CD4-positive, alpha-beta memory T cell (primary cell): ENCODE data around the gene ZDHHC19. TPM values are rescaled to one million over a fixed set of nuclear protein-coding genes. Genes with fewer than 3 reads are reported as not detected.
A peak's percentile ranks its signal among the peaks of the same experiment; 100 is the strongest.
"Not testable (repeated sequence)": the region's sequence is repeated elsewhere in the genome, so short reads cannot be mapped to it uniquely, and the experiment has no call there.

Source experiments
- CTCF ChIA-PET: fragments of 350-600 bp; sonication (Branson Sonifier 250); formaldehyde crosslinking; loops from one replicate; lab custom pipeline; 2021; ENCODE audit warnings: inconsistent platforms; ENCODE audit not compliant: partially characterized antibody; lab: Charles Lee
- POLR2A ChIA-PET: fragments of 350-600 bp; sonication (Branson Sonifier 250); formaldehyde crosslinking; loops from one replicate; lab custom pipeline; 2021; ENCODE audit not compliant: partially characterized antibody; lab: Charles Lee
- DNase-seq, 5 donors: peaks; one replicate each; pipeline versions ENCODE4 v3.0.0 to v3.0.0-alpha.2; 2020 to 2022; ENCODE audit warnings: mixed read lengths in 1 of 5
- H3K27ac ChIP-seq: one replicate; pipeline ENCODE4 v1.7.0; 2013; ENCODE audit warnings: low read depth, low read length
- H3K27me3 ChIP-seq: 2 replicates; pipeline ENCODE4 v1.7.0; 2013; ENCODE audit warnings: mild to moderate bottlenecking, low read length, moderate library complexity; ENCODE audit not compliant: insufficient read depth
- H3K36me3 ChIP-seq: 2 replicates; pipeline ENCODE4 v1.7.0; 2013; ENCODE audit warnings: mild to moderate bottlenecking, low read length, moderate library complexity; ENCODE audit not compliant: insufficient read depth
- H3K4me1 ChIP-seq: 2 replicates; pipeline ENCODE4 v1.7.0; 2013; ENCODE audit warnings: mild to moderate bottlenecking, low read length, moderate library complexity; ENCODE audit not compliant: insufficient read depth
- H3K4me3 ChIP-seq, 2 donors: one replicate each; pipeline ENCODE4 v1.7.0; 2013; ENCODE audit warnings: low read length in 2 of 2, mild to moderate bottlenecking in 1 of 2
- H3K9me3 ChIP-seq, 2 donors: one replicate each; pipeline ENCODE4 v1.7.0; 2013; ENCODE audit warnings: low read length in 2 of 2, control low read depth in 1 of 2; ENCODE audit not compliant: control insufficient read depth in 1 of 2
- H3K27ac Mint-ChIP-seq, 7 donors: one replicate each; pipeline ENCODE4 v1.8.0; 2020 to 2021; ENCODE audit warnings: mixed read lengths in 7 of 7, mild to moderate bottlenecking in 6 of 7, inconsistent platforms in 3 of 7, moderate library complexity in 3 of 7
- H3K27me3 Mint-ChIP-seq, 2 donors: one replicate each; pipeline ENCODE4 v1.8.0; 2020 to 2021; ENCODE audit warnings: mixed read lengths in 2 of 2
- H3K36me3 Mint-ChIP-seq, 2 donors: one replicate each; pipeline ENCODE4 v1.8.0; 2020 to 2021; ENCODE audit warnings: mixed read lengths in 2 of 2, inconsistent platforms in 1 of 2, mild to moderate bottlenecking in 1 of 2
- H3K4me1 Mint-ChIP-seq, 4 donors: one replicate each; pipeline ENCODE4 v1.8.0; 2020 to 2021; ENCODE audit warnings: mixed read lengths in 4 of 4, mild to moderate bottlenecking in 1 of 4
- H3K4me3 Mint-ChIP-seq, 8 donors: one replicate each; pipeline ENCODE4 v1.8.0; 2020 to 2021; ENCODE audit warnings: mixed read lengths in 8 of 8, mild to moderate bottlenecking in 7 of 8, moderate library complexity in 6 of 8, inconsistent platforms in 3 of 8
- H3K9me3 Mint-ChIP-seq, 8 donors: one replicate each; pipeline ENCODE4 v1.8.0; 2020 to 2021; ENCODE audit warnings: mixed read lengths in 8 of 8, mild to moderate bottlenecking in 5 of 8, inconsistent platforms in 3 of 8, moderate library complexity in 1 of 8
- intact Hi-C: fragments of 100-400 bp; cut with micrococcal nuclease; formaldehyde crosslinking; loops from one replicate; pipeline ENCODE4 v1.15.1; 2023
- polyA plus RNA-seq, 2 donors: library from polyadenylated mRNA; unstranded; fragments of 300-500 nt; fragmentation: Illumina TruSeq; gene quantifications; one replicate each; pipeline ENCODE4 v1.2.3, GENCODE V29; 2021
- total RNA-seq, 2 experiments: library from RNA; stranded (reverse); gene quantifications; one replicate each; pipeline ENCODE4 v1.2.3, GENCODE V29; 2021

ZDHHC19 gene
- total and polyA plus RNA-seq, 4 experiments from 2014 or later, result not detected

DNA sequence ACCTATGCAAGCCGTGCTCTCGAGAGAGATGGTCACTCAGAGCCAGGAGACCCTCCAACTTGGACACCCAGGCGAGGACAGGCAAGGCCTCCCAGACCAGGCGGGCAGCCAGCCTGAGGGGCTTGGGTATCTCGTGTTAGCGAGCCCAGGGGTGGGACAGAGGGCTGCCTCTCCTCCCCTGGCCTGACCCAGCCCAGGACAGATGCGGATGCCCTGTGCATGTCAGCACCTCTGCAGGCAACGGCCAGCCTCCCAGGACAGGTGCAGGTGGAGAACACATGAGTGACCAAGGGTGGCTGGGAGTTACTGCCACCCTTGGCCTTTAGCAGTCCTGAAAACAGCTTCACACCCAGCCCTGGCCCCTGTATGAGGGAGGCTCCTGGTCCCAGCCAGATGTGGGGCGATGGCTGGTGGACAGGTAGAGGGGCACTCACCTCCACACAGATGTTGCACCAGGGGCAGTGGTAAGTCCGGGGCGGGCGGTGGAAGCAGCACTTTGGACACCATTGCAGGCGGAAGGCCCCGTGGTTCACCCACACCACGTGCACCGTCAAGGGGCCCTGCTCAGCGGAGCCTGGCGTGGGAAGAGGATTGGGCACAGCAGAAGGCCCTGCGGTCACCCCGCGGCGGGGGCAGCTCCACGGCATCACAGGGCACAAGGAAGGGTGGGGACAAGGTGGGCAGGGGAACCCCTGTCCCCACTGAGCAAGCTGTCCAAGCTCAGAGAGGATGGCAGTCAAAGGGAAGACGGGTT lies 2.1 kb downstream of the ZDHHC19 start:
- Histone ChIP-seq H3K36me3 (no peaks in the 10 kb centered on the region), H3K4me1 (peaks cover 11% of the 10 kb centered on the region), H3K9me3 (no peaks in the 10 kb centered on the region), H3K27me3 (no peaks in the 10 kb centered on the region), H3K27ac (no peak overlapping the region), H3K4me3 (no peak overlapping the region)
- ChIA-PET POLR2A (no interaction called here), CTCF (interaction anchor here (0.7 kb wide), 1 partner anchor 136 kb away, joined by 4 read pairs; no protein-coding TSS in a partner anchor)
- Mint-ChIP-seq H3K36me3 (peaks cover 0 to 2% of the 10 kb centered on the region in 2 donors), H3K4me1 (peaks cover 10 to 23% (median 11%) of the 10 kb centered on the region in 4 donors), H3K27ac (peak overlapping the region in 1 of 7 donors; percentile 82), H3K4me3 (peak overlapping the region in 4 of 8 donors; percentile 43 to 70 (median 66)), H3K27me3 (no peaks in the 10 kb centered on the region), H3K9me3 (no peaks in the 10 kb centered on the region)
- no peak for DNase-seq
- intact Hi-C loops, result no loop called here

DNA sequence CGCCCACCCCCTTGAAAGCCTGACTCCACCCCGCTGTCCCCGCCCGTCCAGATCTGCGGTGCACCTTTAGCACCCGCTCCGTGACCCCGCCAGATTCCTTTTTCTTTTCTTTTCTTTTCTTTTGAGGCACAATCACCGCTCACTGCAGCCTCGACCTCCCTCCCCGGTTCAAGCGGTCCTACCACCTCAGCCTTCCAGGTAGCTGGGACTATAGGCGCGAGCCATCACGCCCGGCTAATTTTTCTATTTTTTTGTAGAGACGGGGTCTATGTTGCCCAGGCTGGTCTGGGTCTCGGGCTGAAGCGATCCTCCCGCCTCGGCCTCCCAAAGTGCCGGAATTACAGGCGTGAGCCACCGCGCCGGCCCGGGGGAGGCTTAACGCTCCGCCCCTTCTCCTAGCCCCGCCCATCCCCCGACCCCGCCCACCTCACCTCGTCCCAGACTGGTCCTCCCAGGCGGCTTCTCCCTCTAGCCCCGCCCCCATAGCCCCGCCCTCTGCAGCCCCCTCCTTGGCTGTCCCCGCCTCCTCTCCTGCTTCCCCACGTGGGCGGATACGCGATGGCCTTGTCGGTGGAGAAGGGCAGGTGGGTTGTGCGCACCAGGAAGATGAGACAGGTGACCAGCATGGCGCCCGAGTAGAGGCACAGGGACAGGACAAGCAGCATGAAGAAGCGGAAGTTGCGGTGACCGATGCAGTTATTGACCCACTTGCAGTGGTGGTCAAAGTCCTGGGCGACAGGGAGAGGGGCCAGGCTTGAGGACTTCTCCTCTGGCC lies 3.2 kb downstream of the ZDHHC19 start:
- Histone ChIP-seq H3K4me3 (peak overlapping the region in 1 of 2 donors; percentile 51), H3K9me3 (no peaks in the 10 kb centered on the region), H3K27ac (no peak overlapping the region), H3K36me3 (no peaks in the 10 kb centered on the region), H3K4me1 (peaks cover 11% of the 10 kb centered on the region), H3K27me3 (no peaks in the 10 kb centered on the region)
- Mint-ChIP-seq H3K27ac (peak overlapping the region in 6 of 7 donors; percentile 46 to 89 (median 83)), H3K4me1 (peaks cover 11 to 23% (median 12%) of the 10 kb centered on the region in 4 donors), H3K36me3 (peaks cover 0 to 2% of the 10 kb centered on the region in 2 donors), H3K27me3 (no peaks in the 10 kb centered on the region), H3K9me3 (no peaks in the 10 kb centered on the region), H3K4me3 (peak overlapping the region; percentile 75 to 91 (median 87))
- intact Hi-C loops, result no loop called here
- CTCF ChIA-PET, result interaction anchor here (1.8 to 3.2 kb wide), 3 partner anchors 12 to 135 kb away, joined by 4 to 14 read pairs (median 14); no protein-coding TSS in a partner anchor
- peak; percentile 51 to 84 (median 57) for DNase-seq
- POLR2A ChIA-PET, result interaction anchor here (1.4 kb wide), 1 partner anchor 26 kb away, joined by 3 read pairs; no protein-coding TSS in a partner anchor

DNA sequence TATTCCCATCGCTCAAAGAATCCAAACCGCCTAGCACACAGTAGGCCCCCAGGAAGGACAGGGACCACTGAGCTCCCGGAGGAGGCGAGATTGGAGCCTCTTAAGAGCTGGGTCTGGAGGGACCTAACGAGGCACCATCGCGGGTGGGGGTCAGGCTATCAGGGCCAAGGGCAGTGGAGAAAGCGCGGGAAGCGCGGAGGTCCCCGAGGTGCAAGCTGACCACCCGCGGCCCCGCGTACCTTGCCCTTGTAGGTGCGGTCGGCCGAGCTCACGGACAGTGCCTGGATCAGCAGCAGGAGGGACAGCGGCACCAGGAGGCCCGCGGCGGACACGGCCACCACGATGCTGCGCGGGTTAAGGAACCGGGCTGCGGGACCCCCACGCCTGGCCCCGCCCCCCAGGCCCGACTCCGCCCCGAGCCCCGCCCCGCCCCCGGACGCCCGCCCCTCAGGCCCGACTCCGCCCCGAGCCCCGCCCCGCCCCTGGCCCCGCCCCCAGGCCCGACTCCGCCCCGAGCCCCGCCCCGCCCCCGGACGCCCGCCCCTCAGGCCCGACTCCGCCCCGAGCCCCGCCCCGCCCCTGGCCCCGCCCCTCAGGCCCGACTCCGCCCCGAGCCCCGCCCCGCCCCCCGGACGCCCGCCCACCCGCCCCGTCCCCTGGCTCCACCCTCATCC lies 3.9 kb downstream of the ZDHHC19 start:
- Mint-ChIP-seq H3K4me1 (peaks cover 11 to 23% (median 12%) of the 10 kb centered on the region in 4 donors), H3K4me3 (peak overlapping the region; percentile 75 to 91 (median 87)), H3K27me3 (no peaks in the 10 kb centered on the region), H3K9me3 (no peaks in the 10 kb centered on the region), H3K27ac (peak overlapping the region in 2 of 7 donors; percentile 82 to 84), H3K36me3 (peaks cover 0 to 2% of the 10 kb centered on the region in 2 donors)
- H3K27me3 ChIP-seq, result no peaks in the 10 kb centered on the region
- intact Hi-C loops, result no loop called here
- peak in 2 of 5 donors; percentile 20 for DNase-seq
- no peaks in the 10 kb centered on the region for H3K36me3 ChIP-seq
- peaks cover 11% of the 10 kb centered on the region for H3K4me1 ChIP-seq
- no peak overlapping the region for H3K27ac ChIP-seq
- no peak overlapping the region for H3K4me3 ChIP-seq
- POLR2A ChIA-PET, result interaction anchor here (0.5 to 1.4 kb wide), 4 partner anchors 15 to 129 kb away, joined by 3 read pairs; no protein-coding TSS in a partner anchor
- H3K9me3 ChIP-seq, result no peaks in the 10 kb centered on the region
- CTCF ChIA-PET, result interaction anchor here (0.7 to 3.2 kb wide), 4 partner anchors 11 to 295 kb away, joined by 3 to 14 read pairs (median 9); no protein-coding TSS in a partner anchor

DNA sequence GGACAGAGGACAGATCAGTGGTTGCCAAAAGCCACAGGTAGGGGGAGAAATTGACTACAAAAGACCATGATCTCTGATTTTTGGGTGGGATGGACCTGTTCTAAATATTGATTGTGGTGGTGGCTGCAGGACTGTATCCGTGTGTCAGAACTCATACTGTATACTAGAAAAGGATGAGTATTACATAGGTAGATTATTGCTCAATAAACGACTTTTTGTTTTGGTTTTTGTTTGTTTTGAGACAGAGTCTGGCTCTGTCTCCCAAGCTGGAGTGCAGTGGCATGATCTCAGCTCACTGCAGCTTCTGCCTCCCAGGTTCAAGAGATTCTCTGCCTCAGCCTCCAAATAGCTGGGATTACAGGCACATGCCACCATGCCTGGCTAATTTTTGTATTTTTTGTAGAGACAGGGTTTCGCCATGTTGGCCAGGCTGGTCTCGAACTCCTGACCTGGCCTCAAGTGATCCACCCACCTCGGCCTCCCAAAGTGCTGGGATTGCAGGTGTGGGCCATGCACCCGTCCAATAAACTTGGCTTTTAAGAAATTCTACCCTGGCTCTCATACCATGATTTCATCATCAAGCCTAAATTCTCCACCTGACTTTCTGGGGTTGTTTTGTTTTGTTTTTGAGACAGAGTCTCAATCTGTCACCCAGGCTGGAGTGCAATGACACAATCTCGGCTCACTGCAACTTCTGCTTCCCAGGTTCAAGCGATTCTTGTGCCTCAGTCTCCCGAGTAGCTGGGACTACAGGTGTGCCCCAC lies 5.6 kb downstream of the ZDHHC19 start:
- peak overlapping the region in 4 of 7 donors; percentile 7 to 60 (median 24) for H3K27ac Mint-ChIP-seq
- POLR2A ChIA-PET, result interaction anchor here (0.9 to 1.9 kb wide), 2 partner anchors 26 to 130 kb away, joined by 3 to 5 read pairs; no protein-coding TSS in a partner anchor
- H3K36me3 Mint-ChIP-seq, H3K4me3 ChIP-seq, H3K27me3 Mint-ChIP-seq, H3K27me3 ChIP-seq, H3K36me3 ChIP-seq, intact Hi-C loops, H3K9me3 Mint-ChIP-seq, H3K9me3 ChIP-seq, H3K27ac ChIP-seq: not testable (repeated sequence)
- H3K4me1 Mint-ChIP-seq, result peaks cover 11 to 23% (median 12%) of the 10 kb centered on the region in 4 donors
- DNase-seq, result peak in 1 of 5 donors; percentile 30
- CTCF ChIA-PET, result interaction anchor here (3.2 kb wide), 2 partner anchors 9 to 132 kb away, joined by 14 read pairs; no protein-coding TSS in a partner anchor
- peaks cover 11% of the 10 kb centered on the region for H3K4me1 ChIP-seq
- H3K4me3 Mint-ChIP-seq, result peak overlapping the region in 2 of 8 donors; percentile 11 to 30

DNA sequence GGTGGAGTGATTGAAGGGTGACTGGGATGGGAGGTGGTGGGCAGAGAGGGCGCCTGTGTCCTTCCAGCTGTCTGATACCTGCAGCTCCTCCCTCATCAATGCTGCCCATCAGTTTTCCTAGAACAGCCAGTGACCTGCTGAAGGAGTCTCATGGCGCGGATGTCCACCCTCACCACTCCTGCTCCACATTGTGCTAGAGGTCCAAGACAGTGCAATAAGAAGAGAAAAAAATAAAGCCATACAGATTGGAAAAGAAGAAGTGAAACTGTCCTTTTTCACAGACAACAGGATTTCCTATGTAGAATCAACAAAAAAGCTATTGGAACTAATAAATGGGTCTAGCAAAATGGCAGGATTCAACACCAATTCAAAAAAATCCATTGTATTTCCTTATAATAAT lies 7.4 kb downstream of the ZDHHC19 start:
- Mint-ChIP-seq H3K27me3 (no peaks in the 10 kb centered on the region), H3K4me1 (peaks cover 11 to 23% (median 13%) of the 10 kb centered on the region in 4 donors), H3K27ac (peak overlapping the region in 1 of 7 donors; percentile 85), H3K9me3 (no peaks in the 10 kb centered on the region), H3K4me3 (no peak overlapping the region), H3K36me3 (peaks cover 0 to 2% of the 10 kb centered on the region in 2 donors)
- H3K4me1 ChIP-seq, result peaks cover 11% of the 10 kb centered on the region
- H3K4me3 ChIP-seq, result no peak overlapping the region
- H3K27me3 ChIP-seq, result no peaks in the 10 kb centered on the region
- H3K27ac ChIP-seq, result no peak overlapping the region
- H3K9me3 ChIP-seq, result no peaks in the 10 kb centered on the region
- intact Hi-C loops, result no loop called here
- ChIA-PET CTCF (interaction anchor here (15.5 kb wide), 1 partner anchor 130 kb away, joined by 569 read pairs; no protein-coding TSS in a partner anchor), POLR2A (interaction anchor here (0.6 kb wide), 2 partner anchors 126 to 1425 kb away, joined by 3 read pairs; no protein-coding TSS in a partner anchor)
- DNase-seq, result peak in 1 of 5 donors; percentile 29
- no peaks in the 10 kb centered on the region for H3K36me3 ChIP-seq

DNA sequence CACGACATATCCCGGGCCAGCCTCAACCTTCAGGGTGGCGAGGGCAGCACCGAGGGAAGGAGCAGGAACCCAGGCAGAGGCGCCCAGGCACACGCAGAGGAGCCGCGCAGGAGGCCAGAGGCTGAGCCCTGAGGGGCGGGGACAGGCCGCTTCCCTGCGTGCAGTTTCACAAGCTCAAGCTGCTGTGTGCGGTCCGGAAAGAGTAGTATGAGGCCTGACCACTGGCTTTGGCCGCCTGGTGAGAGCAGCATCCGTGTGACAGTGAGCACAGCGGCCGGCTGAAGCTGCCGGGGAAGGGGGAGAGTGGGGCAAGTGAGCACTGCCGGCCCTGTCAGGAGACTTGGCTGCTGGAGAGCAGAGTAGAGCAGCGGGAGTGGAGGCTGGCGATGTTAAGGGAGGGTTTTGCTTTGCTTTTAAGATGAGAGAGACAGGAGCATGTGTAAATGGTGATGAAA lies 8.7 kb downstream of the ZDHHC19 start:
- POLR2A ChIA-PET, result no interaction called here
- no peak for DNase-seq
- Histone ChIP-seq H3K9me3 (no peaks in the 10 kb centered on the region), H3K27me3 (no peaks in the 10 kb centered on the region), H3K4me3 (no peak overlapping the region), H3K4me1 (peaks cover 6% of the 10 kb centered on the region), H3K27ac (no peak overlapping the region), H3K36me3 (no peaks in the 10 kb centered on the region)
- CTCF ChIA-PET, result interaction anchor here (15.5 kb wide), 1 partner anchor 128 kb away, joined by 569 read pairs; no protein-coding TSS in a partner anchor
- H3K36me3 Mint-ChIP-seq, result no peaks in the 10 kb centered on the region
- no peaks in the 10 kb centered on the region for H3K9me3 Mint-ChIP-seq
- no peaks in the 10 kb centered on the region for H3K27me3 Mint-ChIP-seq
- peak overlapping the region in 1 of 7 donors; percentile 22 for H3K27ac Mint-ChIP-seq
- H3K4me3 Mint-ChIP-seq, result peak overlapping the region in 1 of 8 donors; percentile 17
- intact Hi-C loops, result no loop called here
- peaks cover 7 to 13% (median 9%) of the 10 kb centered on the region in 4 donors for H3K4me1 Mint-ChIP-seq
